NB4 (cell line): ENCODE results near the gene TTLL5.

ENCODE experiments used
- CTCF ChIP-seq: IDR thresholded peaks from one replicate; pipeline ENCODE4 v1.5.1; 2012; ENCODE audit warnings: low read depth, low read length
- MAX ChIP-seq: IDR thresholded peaks from 2 replicates; pipeline ENCODE4 v1.6.1; 2011; ENCODE audit warnings: low read depth, low read length

- TF ChIP-seq CTCF: no peak
- TF ChIP-seq MAX: no peak
Observed at GRCh38 chr14:75648066-75648838, 12.8 kb upstream of the TTLL5 start.
